ENCODE results near the gene SLC49A3. TPM values are rescaled to one million over a fixed set of nuclear protein-coding genes. Genes with fewer than 3 reads are reported as not detected.

Gene SLC49A3
- total and polyA plus RNA-seq, 10 of the 15 experiments (the other 5 are each of a cell fraction or from before 2014, with no cell fraction given): 0.09 to 0.85 (median 0.18) TPM; not detected in 4

- Histone ChIP-seq H3K27ac (ENCODE audit: control insufficient read depth, insufficient read depth) (no peak overlapping the region), H3K4me3 (no peak overlapping the region), H2AFZ (ENCODE audit: control insufficient read depth, low read depth, low read length) (no peak overlapping the region), H3K9ac (ENCODE audit: control insufficient read depth, insufficient read depth, low read length) (no peak overlapping the region), H3K36me3 (ENCODE audit: control insufficient read depth in 2 of 2, insufficient read depth in 2 of 2, low read length in 1 of 2) (peaks cover 8 to 12% of the 10 kb centered on the region in 2 experiments; a peak in 3 of 4 replicates), H3K27me3 (replicated peaks in 1 of 2; ENCODE audit: control insufficient read depth in 2 of 2, insufficient read depth in 2 of 2, low read length in 1 of 2) (no peaks in the 10 kb centered on the region), H3K4me2 (ENCODE audit: control insufficient read depth, insufficient read depth) (no peak overlapping the region), H4K20me1 (ENCODE audit: control insufficient read depth, insufficient read depth) (no peaks in the 10 kb centered on the region), H3K9me3 (replicated peaks; ENCODE audit: control insufficient read depth, insufficient read depth, low read length) (no peaks in the 10 kb centered on the region; the same call in 2 of the 3 replicates), H3K4me1 (ENCODE audit: control insufficient read depth, insufficient read depth, low read length) (no peaks in the 10 kb centered on the region), H3K79me2 (ENCODE audit: control insufficient read depth, insufficient read depth, low read length) (no peaks in the 10 kb centered on the region; the same call in none of the 2 replicates)
- CTCF ChIA-PET: no interaction called here
- 92% methylated on average over 17 of the region's 17 CpGs for WGBS (ENCODE audit: insufficient coverage, insufficient replicate concordance, low lambda C conversion rate, missing lambda C conversion rate)
- intact Hi-C loops (cut with micrococcal nuclease; ENCODE audit: unreplicated experiment) (no loop called here), in situ Hi-C loops (cut with MboI) (no loop called here)
- RAD21 ChIA-PET (ENCODE audit: unreplicated experiment): interaction anchor here (0.7 kb wide), 1 partner anchor 420 kb away, joined by 3 read pairs; no protein-coding TSS in a partner anchor
- no peak for ATAC-seq
- BruUV-seq (replicated peaks): no TSS peak
- SMC1A ChIA-PET (ENCODE audit: uncharacterized antibody, unreplicated experiment): no interaction called here
- DNase-seq (ENCODE audit: low read depth, low spot score): no peak
- POLR2A ChIA-PET: no interaction called here
- no peak for FAIRE-seq
- TF ChIP-seq ZBTB40 (IDR thresholded peaks at IDR 0.05; ENCODE audit: borderline replicate concordance) (no peak), HDAC6 (IDR thresholded peaks at IDR 0.05; ENCODE audit: unreplicated experiment) (no peak), HCFC1 (IDR thresholded peaks at IDR 0.05; ENCODE audit: low read length) (no peak), E2F4 (IDR thresholded peaks at IDR 0.05; ENCODE audit: low read depth, low read length) (no peak), PKNOX1 (IDR thresholded peaks at IDR 0.05) (no peak), PML (IDR thresholded peaks at IDR 0.05; ENCODE audit: low read length) (no peak), ASH2L (IDR thresholded peaks at IDR 0.05; ENCODE audit: borderline replicate concordance, low read depth) (no peak), MEF2A (IDR thresholded peaks at IDR 0.05; ENCODE audit: insufficient read depth, low read depth, low read length) (no peak), PBX3 (IDR thresholded peaks at IDR 0.05; ENCODE audit: insufficient replicate concordance, low read depth, low read length) (no peak), RCOR1 (conservative IDR thresholded peaks at IDR 0.05; ENCODE audit: low read depth, low read length) (no peak)
- TF ChIP-seq, protein P1, sequence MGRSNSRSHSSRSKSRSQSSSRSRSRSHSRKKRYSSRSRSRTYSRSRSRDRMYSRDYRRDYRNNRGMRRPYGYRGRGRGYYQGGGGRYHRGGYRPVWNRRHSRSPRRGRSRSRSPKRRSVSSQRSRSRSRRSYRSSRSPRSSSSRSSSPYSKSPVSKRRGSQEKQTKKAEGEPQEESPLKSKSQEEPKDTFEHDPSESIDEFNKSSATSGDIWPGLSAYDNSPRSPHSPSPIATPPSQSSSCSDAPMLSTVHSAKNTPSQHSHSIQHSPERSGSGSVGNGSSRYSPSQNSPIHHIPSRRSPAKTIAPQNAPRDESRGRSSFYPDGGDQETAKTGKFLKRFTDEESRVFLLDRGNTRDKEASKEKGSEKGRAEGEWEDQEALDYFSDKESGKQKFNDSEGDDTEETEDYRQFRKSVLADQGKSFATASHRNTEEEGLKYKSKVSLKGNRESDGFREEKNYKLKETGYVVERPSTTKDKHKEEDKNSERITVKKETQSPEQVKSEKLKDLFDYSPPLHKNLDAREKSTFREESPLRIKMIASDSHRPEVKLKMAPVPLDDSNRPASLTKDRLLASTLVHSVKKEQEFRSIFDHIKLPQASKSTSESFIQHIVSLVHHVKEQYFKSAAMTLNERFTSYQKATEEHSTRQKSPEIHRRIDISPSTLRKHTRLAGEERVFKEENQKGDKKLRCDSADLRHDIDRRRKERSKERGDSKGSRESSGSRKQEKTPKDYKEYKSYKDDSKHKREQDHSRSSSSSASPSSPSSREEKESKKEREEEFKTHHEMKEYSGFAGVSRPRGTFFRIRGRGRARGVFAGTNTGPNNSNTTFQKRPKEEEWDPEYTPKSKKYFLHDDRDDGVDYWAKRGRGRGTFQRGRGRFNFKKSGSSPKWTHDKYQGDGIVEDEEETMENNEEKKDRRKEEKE (IDR thresholded peaks at IDR 0.05): no peak
- TF ChIP-seq, protein P2, sequence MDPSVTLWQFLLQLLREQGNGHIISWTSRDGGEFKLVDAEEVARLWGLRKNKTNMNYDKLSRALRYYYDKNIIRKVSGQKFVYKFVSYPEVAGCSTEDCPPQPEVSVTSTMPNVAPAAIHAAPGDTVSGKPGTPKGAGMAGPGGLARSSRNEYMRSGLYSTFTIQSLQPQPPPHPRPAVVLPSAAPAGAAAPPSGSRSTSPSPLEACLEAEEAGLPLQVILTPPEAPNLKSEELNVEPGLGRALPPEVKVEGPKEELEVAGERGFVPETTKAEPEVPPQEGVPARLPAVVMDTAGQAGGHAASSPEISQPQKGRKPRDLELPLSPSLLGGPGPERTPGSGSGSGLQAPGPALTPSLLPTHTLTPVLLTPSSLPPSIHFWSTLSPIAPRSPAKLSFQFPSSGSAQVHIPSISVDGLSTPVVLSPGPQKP (IDR thresholded peaks at IDR 0.05; ENCODE audit: low read depth, low read length): no peak
Observed at GRCh38 chr4:726838-727237, 37.9 kb upstream of the SLC49A3 start.

Data from GM12878 (cell line).